Stimulated activated naive CD4-positive, alpha-beta T cell treated with Interleukin-2 at 50 U/mL for 16 hours (primary cell): ENCODE data around the gene PTPRJ.

Source experiments
- DNase-seq: peaks from one replicate; lab custom pipeline; 2025; lab: John Stamatoyannopoulos, UW

Gene PTPRJ

GRCh38 chr11:48165426-48165825 is 185.1 kb downstream of the PTPRJ start:
- no peak for DNase-seq

- DNase-seq = no peak
Observed at GRCh38 chr11:48167380-48167779, 187.0 kb downstream of the PTPRJ start.

GRCh38 chr11:48168815-48169214 is 188.5 kb downstream of the PTPRJ start:
- DNase-seq = no peak

- DNase-seq = no peak
Observed at GRCh38 chr11:48169259-48169658, 188.9 kb downstream of the PTPRJ start.

- DNase-seq = no peak
Observed at GRCh38 chr11:48169717-48170116, 189.4 kb downstream of the PTPRJ start.

GRCh38 chr11:48170241-48171233 is 190.2 kb downstream of the PTPRJ start:
- DNase-seq = no peak

GRCh38 chr11:48172818-48173609 is 192.7 kb downstream of the PTPRJ start:
- DNase-seq = peak; percentile 41

GRCh38 chr11:48177661-48178060 is 197.3 kb downstream of the PTPRJ start:
- DNase-seq = no peak

- no peak for DNase-seq
Observed at GRCh38 chr11:48180627-48181026, 200.3 kb downstream of the PTPRJ start.

GRCh38 chr11:48182860-48183526 is 202.6 kb downstream of the PTPRJ start:
- DNase-seq = no peak

GRCh38 chr11:48184452-48184851 is 204.1 kb downstream of the PTPRJ start:
- no peak for DNase-seq

- peak; percentile 9 for DNase-seq
Observed at GRCh38 chr11:48190906-48191654, 210.7 kb downstream of the PTPRJ start.

GRCh38 chr11:48193876-48194275 is 213.5 kb downstream of the PTPRJ start:
- no peak for DNase-seq

GRCh38 chr11:48207881-48208280 is 227.5 kb downstream of the PTPRJ start:
- no peak for DNase-seq

GRCh38 chr11:48210052-48210451 is 229.7 kb downstream of the PTPRJ start:
- DNase-seq = no peak

GRCh38 chr11:48216510-48216909 is 236.2 kb downstream of the PTPRJ start, which contains the start of gene OR4B1:
Gene OR4B1, plus strand, starts transcription at chr11:48216810. Its CDS starts 0 bp downstream, at chr11:48216810.
- DNase-seq = no peak
